ENCODE data around the gene APBA2.

The APBA2 gene

GRCh38 chr15:29110733-29111132, 225.0 kb downstream of the APBA2 start:
- no peak for DNase-seq

- DNase-seq, result no peak
These were observed 226.0 kb downstream of the APBA2 start for GRCh38 chr15:29111705-29112281.

GRCh38 chr15:29113336-29114220, 227.8 kb downstream of the APBA2 start:
- DNase-seq, result no peak

GRCh38 chr15:29114221-29115092, 228.7 kb downstream of the APBA2 start:
- no peak for DNase-seq

GRCh38 chr15:29115093-29115991, 229.6 kb downstream of the APBA2 start:
- DNase-seq, result no peak

GRCh38 chr15:29116970-29117700, 231.4 kb downstream of the APBA2 start:
- no peak for DNase-seq

- no peak for DNase-seq
These were observed 232.0 kb downstream of the APBA2 start for GRCh38 chr15:29117778-29118177.

GRCh38 chr15:29119847-29120246, 234.1 kb downstream of the APBA2 start:
- no peak for DNase-seq

- DNase-seq, result no peak
These were observed 235.0 kb downstream of the APBA2 start for GRCh38 chr15:29120593-29121368.

- no peak for DNase-seq
These were observed 235.5 kb downstream of the APBA2 start for GRCh38 chr15:29121369-29121656.

- DNase-seq, result no peak
These were observed 236.1 kb downstream of the APBA2 start for GRCh38 chr15:29121907-29122306.

GRCh38 chr15:29122506-29122905, 236.7 kb downstream of the APBA2 start:
- DNase-seq, result no peak

- no peak for DNase-seq
These were observed 237.4 kb downstream of the APBA2 start for GRCh38 chr15:29123171-29123570.

GRCh38 chr15:29123991-29124390, 238.2 kb downstream of the APBA2 start:
- no peak for DNase-seq

GRCh38 chr15:29124581-29125381, 239.0 kb downstream of the APBA2 start:
- no peak for DNase-seq

GRCh38 chr15:29125382-29126207, 239.8 kb downstream of the APBA2 start:
- DNase-seq, result no peak

- no peak for DNase-seq
These were observed 240.4 kb downstream of the APBA2 start for GRCh38 chr15:29126208-29126536.

- DNase-seq, result no peak
These were observed 241.2 kb downstream of the APBA2 start for GRCh38 chr15:29126821-29127461.
